DMS153 treated with DMSO at 0.1 percent for 48 hours (cell line): ENCODE data around the gene CATSPER1.

Experiments used
- DNase-seq: peaks from one replicate; lab custom pipeline; 2025; ENCODE audit not compliant: unreplicated experiment; lab: John Stamatoyannopoulos, UW

The CATSPER1 gene

DNA sequence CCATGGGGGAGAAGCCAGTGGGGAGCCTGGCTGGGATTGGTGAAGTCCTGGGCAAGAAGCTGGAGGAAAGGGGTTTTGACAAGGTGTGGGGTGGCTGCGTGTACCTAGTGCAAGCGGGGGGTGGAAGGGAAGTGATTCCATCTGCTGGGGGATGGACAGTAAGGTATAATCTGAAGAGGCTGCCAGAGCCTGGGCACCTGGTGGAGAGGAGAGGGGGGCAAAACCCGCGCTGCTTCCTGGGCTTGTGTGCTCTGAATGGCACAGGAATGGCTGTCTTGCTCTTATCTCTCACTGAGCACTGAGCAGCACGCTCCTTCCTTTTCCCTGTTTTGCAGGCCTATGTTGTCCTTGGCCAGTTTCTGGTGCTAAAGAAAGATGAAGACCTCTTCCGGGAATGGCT lies 23.0 kb downstream of the CATSPER1 start:
- DNase-seq, result no peak

DNA sequence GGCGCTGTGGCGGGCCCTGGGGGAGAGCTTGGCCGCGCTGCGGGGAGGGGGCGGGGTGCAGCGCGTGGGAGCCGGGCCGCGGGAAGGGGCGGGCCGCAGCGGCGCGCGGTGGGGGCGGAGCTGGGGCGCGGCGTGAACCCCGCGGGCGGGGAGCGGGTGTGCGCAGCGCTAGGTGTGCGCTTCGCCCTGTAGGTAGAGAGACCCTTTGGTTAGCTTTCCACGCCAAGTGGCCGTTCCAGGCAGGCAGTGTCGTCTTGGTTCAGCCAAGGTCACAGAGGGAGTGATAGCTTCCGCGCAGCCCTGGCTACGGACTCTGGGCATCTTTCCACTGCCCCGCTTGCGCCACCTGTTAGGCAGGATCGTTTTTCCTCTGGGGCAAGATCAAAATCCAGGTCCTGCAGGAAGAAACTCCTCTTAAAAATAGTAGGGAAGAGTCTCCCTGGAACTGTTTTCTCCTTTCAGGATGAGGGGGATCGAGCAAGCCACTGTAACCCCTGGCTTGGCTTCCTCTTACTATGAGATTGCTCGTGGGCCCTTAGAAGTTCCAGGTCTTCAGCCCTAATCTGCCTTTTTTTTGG lies 23.5 kb downstream of the CATSPER1 start:
- DNase-seq, result peak; percentile 29

DNA sequence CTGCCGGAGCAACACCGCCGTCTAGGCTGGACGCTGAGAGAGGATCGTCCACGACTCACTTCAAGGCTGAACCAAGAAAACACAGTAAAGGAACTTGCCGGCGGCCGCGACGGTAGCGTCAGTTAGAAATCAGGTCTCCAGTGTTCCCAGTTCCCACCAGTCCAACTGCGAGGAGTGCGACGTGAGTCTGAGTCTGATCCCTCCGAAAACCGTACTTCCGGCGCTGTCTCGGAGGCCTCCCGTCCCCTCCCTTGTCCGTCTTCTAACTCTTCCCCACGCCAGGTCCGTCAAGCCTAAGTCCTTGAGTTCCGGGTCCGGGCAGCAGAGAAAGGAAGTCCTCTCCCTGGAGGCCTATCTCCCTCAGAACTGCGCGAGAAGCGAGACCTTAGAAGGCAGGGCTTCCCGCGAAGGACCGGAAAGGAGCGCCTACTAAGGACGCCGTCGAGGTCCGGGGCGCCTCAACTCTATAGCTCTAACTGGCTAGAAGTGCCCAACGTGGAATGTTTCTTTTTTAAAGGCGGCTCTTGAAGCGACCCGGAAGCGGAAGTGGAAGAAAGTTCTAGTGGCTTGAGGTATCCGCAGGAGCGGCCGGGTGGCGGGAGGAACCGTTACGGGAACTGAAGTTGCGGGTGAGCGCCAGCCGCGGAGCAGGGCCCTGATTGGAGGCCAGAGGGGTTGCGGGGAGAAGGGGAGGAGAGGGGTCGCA lies 24.2 kb downstream of the CATSPER1 start, which contains the start of the genes BANF1 and EIF1AD:
TSS of gene BANF1 (plus strand) at position 562 of the 706 bp plus-strand sequence. CDS start 748 bp downstream, outside the sequence.
TSS of gene EIF1AD (minus strand) at position 216 of the 706 bp plus-strand sequence. CDS start 1,768 bp downstream, outside the sequence.
- peak; percentile 99 for DNase-seq

DNA sequence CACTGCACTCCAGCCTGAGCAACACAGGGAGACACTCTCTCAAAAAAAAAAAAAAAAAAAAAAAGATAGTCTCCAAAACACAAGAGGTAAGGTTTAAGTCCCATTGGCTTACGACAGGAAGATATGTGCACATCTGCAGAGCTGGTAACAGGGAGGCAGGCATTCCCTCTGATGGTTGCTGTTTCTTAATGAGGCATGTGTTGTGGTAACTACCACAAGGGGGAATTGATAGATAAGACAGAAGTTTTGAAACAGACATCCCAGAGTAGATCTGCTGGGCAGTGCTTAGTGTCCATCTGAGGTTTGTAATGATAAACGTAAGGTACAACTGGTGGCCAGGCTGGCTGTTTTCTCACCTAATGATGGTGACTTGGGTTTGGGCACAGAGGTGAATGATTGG lies 29.0 kb downstream of the CATSPER1 start:
- DNase-seq, result no peak

DNA sequence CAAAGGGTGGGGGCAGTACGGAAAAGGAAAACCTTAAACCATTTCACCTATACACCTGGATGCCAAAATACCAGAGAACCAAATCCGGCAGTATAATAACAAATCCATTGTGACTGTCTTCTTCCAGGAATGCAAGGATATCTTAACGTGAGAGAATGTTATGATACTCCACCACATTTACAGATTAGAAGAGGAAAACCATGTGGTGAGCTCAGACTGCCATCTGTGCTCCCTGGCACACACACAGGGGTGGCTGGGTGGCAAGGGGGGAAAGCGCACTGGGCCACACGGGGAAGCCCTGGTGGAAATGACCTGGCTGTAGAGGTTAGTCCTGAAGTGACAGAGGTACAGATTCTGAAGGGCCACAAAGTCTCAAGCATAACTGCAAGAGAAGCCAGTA lies 34.2 kb downstream of the CATSPER1 start:
- no peak for DNase-seq

DNA sequence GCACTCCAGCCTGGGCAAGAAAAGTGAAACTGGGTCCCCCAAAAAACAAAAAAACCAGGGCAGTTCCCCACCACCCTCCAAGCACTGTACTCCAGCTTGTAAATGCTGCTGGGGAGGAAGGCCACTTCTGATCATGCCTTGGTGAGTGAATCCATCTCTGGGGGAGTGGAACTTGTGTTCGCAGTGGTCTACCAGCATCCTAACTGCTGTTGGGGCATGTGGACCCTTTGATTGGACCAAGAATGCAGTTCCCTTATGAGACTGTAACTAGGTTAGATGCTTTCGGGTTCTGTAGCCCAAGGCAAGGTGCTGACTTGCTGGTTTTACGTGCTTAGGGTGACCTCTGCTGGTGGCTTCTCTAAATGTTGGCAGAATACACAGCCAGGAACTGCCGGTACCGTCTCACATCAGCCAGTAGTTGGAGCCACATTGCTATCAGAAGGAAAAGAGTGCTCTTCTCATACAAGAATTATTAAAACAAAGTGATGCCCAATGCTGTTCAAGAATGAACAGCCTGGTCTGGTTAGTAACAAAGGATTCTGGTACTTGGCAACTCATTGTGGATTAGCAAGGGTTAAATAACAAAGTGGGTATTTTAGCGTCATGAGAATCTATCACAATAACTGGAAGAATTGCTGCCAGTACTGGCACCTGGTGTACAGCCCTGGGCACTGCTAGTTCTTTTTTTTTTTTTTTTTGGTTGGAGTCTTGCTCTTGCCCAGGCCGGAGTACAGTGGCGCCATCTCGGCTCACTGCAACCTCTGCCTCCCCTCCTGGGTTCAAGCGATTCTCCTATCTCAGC lies 37.3 kb downstream of the CATSPER1 start:
- peak; percentile 86 for DNase-seq

DNA sequence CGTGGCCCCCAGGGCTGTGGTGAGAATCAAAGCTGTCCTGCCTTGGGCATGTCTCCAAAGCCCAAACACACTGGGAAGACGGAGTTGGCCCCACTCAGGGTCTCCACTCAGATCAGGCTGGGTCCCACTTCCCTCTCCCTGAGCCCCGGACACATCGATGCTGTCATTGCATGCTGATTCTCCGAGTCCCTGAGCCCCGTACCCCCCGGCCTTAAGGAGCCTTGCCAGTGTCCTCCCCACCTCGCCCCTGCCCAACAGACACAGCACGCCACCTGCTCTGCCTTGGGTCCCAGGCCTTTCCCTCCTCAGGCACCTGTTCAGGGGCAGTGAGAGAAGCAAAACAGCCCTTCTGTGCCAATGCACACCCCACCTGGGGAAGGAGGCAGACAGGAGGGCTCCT lies 38.9 kb downstream of the CATSPER1 start:
- no peak for DNase-seq

DNA sequence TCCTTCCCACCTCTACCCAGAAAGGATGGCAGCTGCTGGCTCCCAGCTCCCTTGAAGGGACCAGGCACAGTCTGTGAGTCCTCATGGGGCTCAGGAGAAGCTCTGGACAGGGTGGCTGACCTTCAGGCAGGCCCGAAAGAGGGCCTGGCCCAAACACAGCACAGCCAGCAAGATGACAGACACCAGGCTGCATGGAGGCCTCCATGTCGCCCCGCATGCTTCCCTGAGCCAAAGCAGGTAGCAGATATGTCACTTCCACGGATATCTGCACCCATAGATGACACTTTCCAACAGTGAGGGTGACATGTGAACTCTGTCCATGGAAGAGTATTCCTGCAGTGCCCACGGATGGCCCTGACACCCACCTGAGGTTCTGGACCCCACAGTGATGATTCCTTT lies 42.7 kb downstream of the CATSPER1 start:
- DNase-seq, result no peak

DNA sequence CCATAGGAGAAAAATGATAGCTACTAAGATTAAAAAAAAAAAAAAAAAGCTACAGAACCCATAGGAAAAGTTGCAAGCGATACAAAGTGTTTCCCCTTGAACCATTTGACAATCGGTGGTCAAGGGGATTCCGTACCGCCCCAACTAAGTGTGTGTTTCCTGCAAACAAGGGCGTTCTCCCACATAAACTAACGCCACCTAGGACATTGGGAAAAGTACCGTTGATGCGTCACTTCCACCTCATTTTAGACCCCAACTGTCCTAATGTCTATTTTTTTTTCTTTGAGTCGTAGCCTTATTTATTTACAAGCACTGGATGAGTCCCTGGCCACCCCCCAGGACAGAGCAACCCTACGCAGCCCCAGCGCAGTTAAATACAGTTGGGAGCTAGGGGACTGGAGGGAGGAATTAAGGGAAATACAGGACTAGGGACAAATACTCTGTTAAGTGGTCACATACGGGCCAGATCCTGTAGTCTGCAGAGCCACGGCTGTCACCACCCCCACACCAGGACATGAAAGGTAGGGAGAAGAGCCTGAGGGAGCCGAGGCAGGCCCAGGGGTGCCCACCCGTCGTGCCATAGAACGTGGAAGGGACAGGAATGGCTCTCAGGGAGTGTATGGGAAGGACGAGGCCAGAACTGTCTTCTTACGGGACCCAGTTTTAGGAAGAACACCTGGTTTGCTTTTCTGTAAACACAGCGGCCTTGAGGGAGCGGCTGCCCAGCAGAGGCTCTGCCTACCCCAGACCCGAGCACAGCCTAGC lies 43.3 kb downstream of the CATSPER1 start:
- DNase-seq, result no peak

DNA sequence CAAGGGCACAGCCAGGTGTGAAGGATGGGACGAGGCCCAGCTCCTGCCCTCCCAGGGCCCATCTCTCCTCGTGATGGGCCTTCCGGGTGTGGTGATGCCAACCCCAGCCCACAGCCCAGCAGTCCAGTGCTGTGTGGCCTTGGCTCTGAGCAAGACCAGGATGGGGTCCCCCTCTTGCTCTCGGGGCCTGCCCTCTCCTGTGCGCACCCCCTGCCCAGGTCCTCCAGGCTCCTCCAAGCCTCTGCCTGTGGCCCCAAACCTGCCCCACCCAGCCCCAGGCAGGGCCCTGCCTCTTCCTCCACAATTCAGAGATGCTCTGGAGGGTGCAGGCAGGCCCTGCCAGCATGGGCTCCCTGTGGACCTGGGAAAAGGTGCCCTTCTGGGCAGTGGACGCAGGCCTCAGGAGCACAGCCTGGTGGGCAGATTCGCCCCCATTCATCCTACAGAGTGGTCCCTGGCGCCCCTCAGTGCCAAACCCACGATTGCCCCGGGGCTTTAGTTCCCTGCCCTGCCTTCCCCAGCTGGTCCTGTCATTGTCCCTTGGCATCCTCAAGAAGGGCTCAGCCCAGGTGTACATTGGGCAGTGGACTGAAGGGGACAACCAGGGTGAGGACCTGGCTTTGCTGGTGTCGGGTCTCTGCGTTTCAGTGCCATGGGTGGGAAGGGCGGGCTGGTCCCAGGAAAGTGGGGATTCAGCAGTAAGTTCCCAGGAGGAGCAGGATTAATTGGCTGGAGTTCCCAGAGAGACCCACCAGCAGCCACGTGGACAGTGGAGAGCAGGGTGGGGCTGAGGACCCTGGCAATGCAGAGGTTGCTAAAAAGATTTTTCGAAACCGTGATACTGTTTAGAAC lies 44.1 kb downstream of the CATSPER1 start:
- no peak for DNase-seq

DNA sequence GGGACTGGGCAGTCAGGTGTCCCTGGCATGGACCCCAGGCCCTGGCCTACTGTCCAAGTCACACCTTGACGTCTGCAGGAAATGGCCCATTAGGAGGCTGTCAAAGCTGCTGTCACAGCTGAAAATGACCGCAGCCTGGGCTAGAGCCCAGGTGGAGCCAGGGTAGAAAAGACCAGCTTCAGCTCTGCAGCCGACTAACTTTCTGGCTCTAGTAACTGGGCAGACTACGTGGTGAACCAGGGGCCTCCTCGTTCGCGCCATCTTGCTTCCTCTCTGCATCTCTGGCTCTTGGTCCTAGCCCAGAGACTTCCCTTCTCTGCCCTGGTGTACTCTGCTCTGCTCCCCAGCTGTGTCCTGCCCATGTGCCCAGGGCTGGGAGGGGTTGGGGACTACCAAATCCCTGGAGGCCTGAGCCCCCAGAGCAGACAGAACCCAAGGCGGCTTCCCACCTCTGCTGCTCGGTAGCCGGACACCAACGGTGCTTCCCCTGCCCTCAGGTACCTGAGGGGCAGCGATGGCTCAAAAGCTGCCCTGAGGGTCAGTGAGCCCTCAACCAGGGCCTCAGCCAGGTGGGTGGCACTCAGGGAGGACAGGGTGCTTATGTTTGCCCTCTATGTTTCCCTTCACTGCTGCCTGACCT lies 45.1 kb downstream of the CATSPER1 start:
- DNase-seq, result no peak

DNA sequence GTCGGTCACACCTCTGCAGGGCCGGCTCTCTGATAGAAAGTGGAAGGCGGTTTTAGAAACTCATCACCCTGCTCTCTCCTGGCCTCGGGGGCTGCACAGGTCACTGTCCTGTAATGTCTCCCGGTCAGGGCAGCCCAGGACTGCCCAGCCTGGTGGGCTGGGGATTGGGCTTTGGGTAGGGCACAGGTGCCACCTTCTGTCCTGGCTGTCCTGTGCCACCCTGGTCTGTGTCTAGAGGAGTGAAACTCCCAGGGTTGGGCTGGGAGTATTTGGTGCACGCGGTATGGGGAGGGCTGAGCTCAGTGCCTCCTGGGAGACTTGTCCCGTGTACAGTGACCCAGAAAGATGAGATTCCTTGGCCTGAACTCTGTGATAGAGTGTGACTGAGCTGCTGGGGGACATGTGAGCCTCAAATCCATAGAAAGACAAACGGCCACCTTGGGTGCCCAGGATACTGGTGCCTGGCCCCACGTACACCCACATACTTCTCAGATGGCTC lies 47.0 kb downstream of the CATSPER1 start:
- DNase-seq, result no peak

DNA sequence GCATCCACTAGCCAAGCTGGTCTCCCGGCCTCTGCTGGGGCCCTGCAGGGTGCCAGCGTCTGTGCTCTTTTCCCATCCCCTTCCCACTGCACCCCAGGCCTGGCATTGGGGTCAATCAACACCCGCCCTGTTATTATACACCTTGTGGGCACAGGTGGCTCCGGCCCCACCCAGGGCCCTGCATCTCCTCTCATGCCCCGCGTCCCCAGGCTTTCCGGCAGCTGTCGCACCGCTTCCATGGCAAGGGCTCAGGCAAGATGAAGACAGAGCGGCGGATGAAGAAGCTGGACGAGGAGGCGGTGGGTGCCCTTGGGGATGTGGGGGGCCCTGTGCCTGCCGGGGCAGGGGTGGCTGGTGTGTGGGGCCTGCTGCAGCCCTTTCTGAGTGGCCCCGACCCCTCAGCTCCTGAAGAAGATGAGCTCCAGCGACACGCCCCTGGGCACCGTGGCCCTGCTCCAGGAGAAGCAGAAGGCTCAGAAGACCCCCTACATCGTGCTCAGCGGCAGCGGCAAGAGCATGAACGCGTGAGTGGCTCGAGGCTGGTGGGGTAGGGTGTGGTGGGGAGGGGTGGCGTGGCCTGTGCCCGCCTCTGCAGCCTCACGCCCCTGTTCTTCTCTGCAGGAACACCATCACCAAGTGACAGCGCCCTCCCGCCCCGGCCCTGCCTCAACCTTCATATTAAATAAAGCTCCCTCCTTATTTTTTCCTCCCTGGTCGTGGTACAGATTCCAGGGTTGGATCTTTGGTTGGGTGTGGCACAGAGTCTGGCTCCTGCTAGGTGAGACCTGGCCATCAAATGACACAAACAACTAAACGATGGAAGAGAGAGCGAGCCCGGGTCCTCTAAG lies 47.7 kb downstream of the CATSPER1 start:
- DNase-seq, result no peak

DNA sequence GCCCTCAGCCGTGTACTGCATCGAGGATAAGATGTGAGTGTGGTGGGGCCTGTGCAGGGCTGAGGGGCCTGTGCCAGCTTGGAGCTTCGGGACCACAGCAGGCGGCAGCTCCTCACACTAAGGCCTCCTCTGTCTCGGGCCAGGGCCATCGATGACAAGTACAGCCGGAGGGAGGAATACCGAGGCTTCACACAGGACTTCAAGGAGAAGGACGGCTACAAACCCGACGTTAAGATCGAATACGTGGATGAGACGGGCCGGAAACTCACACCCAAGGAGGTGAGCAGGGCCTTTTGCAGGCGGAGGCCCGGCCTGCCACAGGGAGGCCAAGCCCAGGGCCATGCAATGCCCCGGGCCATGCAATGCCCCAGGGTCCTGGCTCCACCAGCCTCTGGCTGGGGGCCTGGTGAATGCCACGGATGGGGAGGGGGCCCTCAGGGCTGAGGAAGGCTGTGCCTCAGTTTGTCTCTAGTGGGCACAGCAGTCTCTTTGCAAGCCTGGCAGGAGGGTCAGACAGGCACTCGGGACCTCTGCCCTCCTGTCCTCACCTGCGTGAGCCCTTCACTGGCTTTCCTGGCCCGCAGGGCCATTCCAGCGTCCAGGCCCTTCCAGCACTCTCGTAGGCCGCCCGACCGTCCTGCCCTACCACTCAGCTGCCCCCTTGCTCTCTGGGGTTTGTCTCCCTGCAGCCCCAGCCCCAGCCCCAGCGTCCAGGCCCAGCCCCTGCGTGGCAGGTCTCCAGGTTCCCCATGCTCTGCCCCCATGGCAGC lies 48.5 kb downstream of the CATSPER1 start:
- no peak for DNase-seq

DNA sequence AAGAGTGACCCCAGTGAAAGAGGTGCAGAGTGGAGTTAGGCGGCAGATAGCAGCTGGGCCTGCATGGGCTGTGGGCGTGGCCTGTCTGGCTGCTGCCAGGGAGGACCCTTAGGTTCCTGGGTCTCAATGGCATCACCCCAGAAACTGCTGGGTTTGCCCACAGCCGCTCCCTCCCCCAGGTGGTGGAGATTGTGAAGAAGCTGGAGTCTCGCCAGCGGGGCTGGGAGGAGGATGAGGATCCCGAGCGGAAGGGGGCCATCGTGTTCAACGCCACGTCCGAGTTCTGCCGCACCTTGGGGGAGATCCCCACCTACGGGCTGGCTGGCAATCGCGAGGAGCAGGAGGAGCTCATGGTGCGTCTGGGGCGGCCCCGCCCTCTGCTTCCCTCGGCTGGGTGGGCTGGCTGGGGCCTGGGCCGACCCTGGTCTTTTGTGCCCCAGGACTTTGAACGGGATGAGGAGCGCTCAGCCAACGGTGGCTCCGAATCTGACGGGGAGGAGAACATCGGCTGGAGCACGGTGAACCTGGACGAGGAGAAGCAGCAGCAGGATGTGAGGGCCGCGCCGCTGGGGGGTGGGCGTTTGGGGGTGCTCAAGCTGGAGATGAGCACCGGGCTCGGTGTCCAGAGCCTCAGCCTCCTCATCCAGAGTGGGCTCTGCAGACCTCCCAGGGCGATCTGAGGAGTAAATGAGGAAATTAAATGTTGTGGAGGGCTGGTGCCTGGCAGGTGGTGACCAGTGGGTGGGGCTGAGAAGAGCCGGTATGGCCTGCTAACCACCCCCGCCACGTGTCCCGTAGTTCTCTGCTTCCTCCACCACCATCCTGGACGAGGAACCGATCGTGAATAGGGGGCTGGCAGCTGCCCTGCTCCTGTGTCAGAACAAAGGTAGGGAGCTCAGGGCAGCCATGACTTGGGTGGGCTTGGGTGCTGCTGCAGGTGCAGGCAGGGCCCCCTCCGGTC lies 49.8 kb downstream of the CATSPER1 start:
- DNase-seq, result no peak

DNA sequence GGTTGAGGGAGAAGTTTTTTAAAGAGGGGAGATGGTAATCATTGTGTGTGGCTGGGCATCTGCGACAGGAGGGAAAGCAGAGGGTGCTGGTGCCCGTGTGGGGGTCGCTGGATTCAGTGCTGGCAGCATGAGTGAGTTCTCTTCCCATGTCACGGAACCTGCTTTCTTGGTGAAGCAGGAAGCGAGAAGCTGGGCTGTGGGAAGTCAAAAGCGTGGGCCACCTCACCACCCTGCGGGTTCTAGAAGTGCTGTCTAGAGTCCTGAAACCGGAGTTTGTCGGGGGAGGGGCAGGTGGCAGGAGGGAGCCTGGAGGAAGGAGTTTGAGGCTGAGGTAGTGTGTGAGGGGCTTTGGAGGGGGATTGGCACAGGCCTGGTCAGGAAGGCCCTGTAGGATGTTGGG lies 50.5 kb downstream of the CATSPER1 start:
- no peak for DNase-seq
